K562 (cell line): ENCODE results near the gene RBM3. TPM values are rescaled to one million over a fixed set of nuclear protein-coding genes. Genes with fewer than 3 reads are reported as not detected.
A peak's percentile ranks its signal among the peaks of the same experiment; 100 is the strongest.

Source experiments
- ATAC-seq: fragments of 200-7000 bp; cut with Tn5 transposase; 3 replicates; pipeline ENCODE4 v1.9.1; 2020; ENCODE audit warnings: moderate library complexity
- BruUV-seq: library from RNA; stranded (reverse); fragments of 400-500 nt; replicated peaks from 2 replicates; lab custom pipeline; 2021; lab: Mats Ljungman, UMichigan
- CTCF ChIA-PET: fragments of 300-600 bp; formaldehyde crosslinking; extraction: SDS; loops from one replicate; lab custom pipeline; 2021; ENCODE audit warnings: low intra/inter-chr PET ratio; lab: Yijun Ruan, JAX
- POLR2A ChIA-PET: fragments of 300-600, 350-650 bp; sonication (Branson Sonifier 250); formaldehyde crosslinking; extraction: SDS; loops from one replicate; lab custom pipeline; 2021; ENCODE audit warnings: antibody characterized with exemption, inconsistent platforms; lab: Yijun Ruan, JAX
- DNase-seq, 4 experiments: peaks; one replicate each; pipeline versions ENCODE4 v3.0.0 to v3.0.0-alpha.2; 2011 to 2018; ENCODE audit warnings: low spot score in 3 of 4, mixed read lengths in 3 of 4; ENCODE audit errors: extremely low read depth in 1 of 4
- FAIRE-seq: peaks from 2 replicates; lab custom pipeline; 2011; peaks lifted over from hg19 to GRCh38; lab: Jason Lieb, UNC
- H2AFZ ChIP-seq: 2 replicates; pipeline ENCODE4 v1.6.0; 2011; ENCODE audit warnings: low read depth, low read length, control low read depth, inconsistent platforms
- H3K27ac ChIP-seq: fragments of 200-600 bp; 3 replicates; pipeline ENCODE4 v1.8.0; 2011; ENCODE audit warnings: low read depth, mild to moderate bottlenecking, control low read depth, inconsistent platforms, low read length, moderate library complexity, mixed read lengths; ENCODE audit errors: extremely low read depth
- H3K27me3 ChIP-seq, 2 experiments: fragments of 300-600 bp in 1 of 2; 2 replicates in 1 of 2; 3 replicates in 1 of 2; pipeline versions ENCODE4 v1.6.0 to v1.8.0; 2011; ENCODE audit warnings: inconsistent platforms in 2 of 2, low read length in 2 of 2, mild to moderate bottlenecking in 1 of 2, mixed read lengths in 1 of 2, moderate library complexity in 1 of 2; ENCODE audit not compliant: control insufficient read depth in 2 of 2, insufficient read depth in 2 of 2
- H3K36me3 ChIP-seq: fragments of 300-600 bp; 3 replicates; pipeline ENCODE4 v1.8.0; 2011; ENCODE audit warnings: mild to moderate bottlenecking, low read length, inconsistent platforms; ENCODE audit not compliant: control insufficient read depth, insufficient read depth
- H3K4me1 ChIP-seq, 2 experiments: fragments of 200-600 bp in 1 of 2; replicated peaks in 1 of 2; 2 replicates in 1 of 2; 3 replicates in 1 of 2; pipeline versions ENCODE4 v1.5.1 to v1.8.0; 2011; ENCODE audit warnings: inconsistent platforms in 2 of 2, low read length in 2 of 2, mild to moderate bottlenecking in 1 of 2, mixed read lengths in 1 of 2, moderate library complexity in 1 of 2; ENCODE audit not compliant: control insufficient read depth in 2 of 2, insufficient read depth in 2 of 2
- H3K4me2 ChIP-seq: 2 replicates; pipeline ENCODE4 v1.6.1; 2011; ENCODE audit warnings: low read length, control low read depth, inconsistent platforms, mixed read lengths; ENCODE audit not compliant: insufficient read depth
- H3K4me3 ChIP-seq: fragments of 200-600 bp; sonication (generic), shearing (Covaris generic); 2 replicates; pipeline ENCODE4 v1.5.1; 2016; ENCODE audit warnings: control low read depth, inconsistent platforms
- H3K79me2 ChIP-seq: fragments of 200-600 bp; 3 replicates; pipeline ENCODE4 v1.8.0; 2011; ENCODE audit warnings: low read length, inconsistent platforms; ENCODE audit not compliant: control insufficient read depth, insufficient read depth
- H3K9ac ChIP-seq, 2 experiments: 2 replicates each; pipeline versions ENCODE4 v1.6.0 to v1.6.1; 2011; ENCODE audit warnings: low read depth in 2 of 2, low read length in 2 of 2, control low read depth in 1 of 2, inconsistent platforms in 1 of 2, mild to moderate bottlenecking in 1 of 2, mixed read lengths in 1 of 2; ENCODE audit not compliant: insufficient read depth in 1 of 2
- H3K9me1 ChIP-seq: one replicate; pipeline ENCODE4 v1.6.0; 2011; ENCODE audit warnings: inconsistent platforms, mild to moderate bottlenecking, low read length, moderate library complexity; ENCODE audit not compliant: control insufficient read depth, insufficient read depth
- H3K9me3 ChIP-seq: replicated peaks from 2 replicates; pipeline ENCODE4 v1.5.1; 2011; ENCODE audit warnings: low read depth, low read length, inconsistent platforms; ENCODE audit not compliant: control insufficient read depth, insufficient read depth
- H4K20me1 ChIP-seq: replicated peaks from 2 replicates; pipeline ENCODE4 v1.6.1; 2011; ENCODE audit warnings: low read length, inconsistent platforms, mixed read lengths; ENCODE audit not compliant: control insufficient read depth, insufficient read depth
- ATF6 ChIP-seq: sonication (generic); formaldehyde crosslinking; IDR thresholded peaks from 2 replicates; pipeline ENCODE4 v1.4.0; 2020; ENCODE audit warnings: mild to moderate bottlenecking, missing genetic modification reagents
- GATAD2A ChIP-seq: fragments of 450-650 bp; IDR thresholded peaks from 2 replicates; pipeline ENCODE4 v1.6.1; 2017
- GTF2F1 ChIP-seq: IDR thresholded peaks from 2 replicates; pipeline ENCODE4 v1.6.1; 2011; ENCODE audit warnings: low read depth, low read length, improper control_type of control experiment
- HMGXB4 ChIP-seq: sonication (generic); formaldehyde crosslinking; IDR thresholded peaks from 2 replicates; pipeline ENCODE4 v1.8.1; 2023; ENCODE audit warnings: mild to moderate bottlenecking, missing genetic modification reagents
- MNT ChIP-seq, 2 experiments: fragments of 450-650 bp; conservative IDR thresholded peaks; 2 replicates each; pipeline ENCODE4 v1.6.1; 2017; ENCODE audit warnings: mild to moderate bottlenecking in 2 of 2, moderate library complexity in 2 of 2
- MYC ChIP-seq, 2 experiments: fragments of 250-450 bp in 1 of 2; sonication (Bioruptor Pico) in 1 of 2; IDR thresholded peaks; 2 replicates each; pipeline versions ENCODE4 v1.5.1 to v1.6.1; 2012 to 2021; ENCODE audit warnings: low read depth in 2 of 2, borderline replicate concordance in 1 of 2, improper control_type of control experiment in 1 of 2, low read length in 1 of 2, mild to moderate bottlenecking in 1 of 2, moderate library complexity in 1 of 2
- NR3C1 ChIP-seq: sonication (generic); formaldehyde crosslinking; IDR thresholded peaks from 2 replicates; pipeline ENCODE4 v1.8.1; 2022; ENCODE audit warnings: missing genetic modification reagents
- POLR2G ChIP-seq: fragments of 200-400 bp; formaldehyde crosslinking; IDR thresholded peaks from 2 replicates; pipeline ENCODE4 v1.6.1; 2017; ENCODE audit warnings: low read depth, mild to moderate bottlenecking, antibody characterized with exemption, low read length, moderate library complexity
- RBFOX2 ChIP-seq: fragments of 200-400 bp; formaldehyde crosslinking; IDR thresholded peaks from 2 replicates; pipeline ENCODE4 v1.6.1; 2017; ENCODE audit warnings: low read depth, mild to moderate bottlenecking, low read length, moderate library complexity
- SMARCA4 ChIP-seq: fragments of 450-650 bp; IDR thresholded peaks from 2 replicates; pipeline ENCODE4 v1.6.1; 2016
- SP1 ChIP-seq: sonication (generic); formaldehyde crosslinking; IDR thresholded peaks from 2 replicates; pipeline ENCODE4 v1.8.1; 2022; ENCODE audit warnings: mild to moderate bottlenecking, missing genetic modification reagents
- TCF15 ChIP-seq: fragments of 250-450 bp; sonication (Bioruptor Pico); IDR thresholded peaks from 2 replicates; pipeline ENCODE4 v1.8.0; 2022; ENCODE audit warnings: moderate library complexity, mild to moderate bottlenecking, inconsistent platforms
- ZNF740 ChIP-seq, 3 experiments: fragments of 200-800 bp in 1 of 3; sonication (Bioruptor generic) in 1 of 3; sonication (generic) in 1 of 3; formaldehyde crosslinking in 1 of 3; IDR thresholded peaks; 2 replicates each; pipeline versions ENCODE4 v1.6.1 to v1.8.0; 2016 to 2022; ENCODE audit warnings: mild to moderate bottlenecking in 2 of 3, missing compliant biosample characterization in 2 of 3, missing genetic modification characterization in 2 of 3, missing genetic modification reagents in 1 of 3
- WGBS: fragments of 100-300 bp; shearing (Covaris generic); methylation state at CpG from one replicate; pipeline ENCODE4 v1.1.6; 2016; ENCODE audit warnings: low coverage, mixed read lengths; ENCODE audit not compliant: insufficient coverage; ENCODE audit errors: missing lambda C conversion rate; 5-methylcytosine and 5-hydroxymethylcytosine counted together
- in situ Hi-C: fragments of 300-500 bp; cut with MboI; formaldehyde crosslinking; loops from 4 replicates; pipeline ENCODE4 v1.15.0; 2018; ENCODE audit warnings: inconsistent platforms, mixed read lengths
- intact Hi-C: fragments of 100-400 bp; cut with micrococcal nuclease; formaldehyde crosslinking; loops from 2 replicates; pipeline ENCODE4 v1.14.2; 2022
- polyA plus RNA-seq, 8 experiments: library from polyadenylated mRNA; depleted of rRNA in 4 of 8; stranded (reverse) in 5 of 8; unstranded in 3 of 8; fragments of >200 nt; fragmentation: Nextera tagmentation in 2 of 8; fragmentation: Illumina TruSeq in 1 of 8; extraction: Ambion mirVana in 2 of 8; extraction: Trizol in 1 of 8; gene quantifications; 2 replicates each; pipeline versions ENCODE4 v1.2.1 to v1.2.3, GENCODE V29; 2011 to 2014; ENCODE audit warnings: inconsistent platforms in 1 of 8, missing spikeins in 1 of 8
- total RNA-seq, 7 experiments: library from RNA; depleted of rRNA in 6 of 7; stranded (reverse); fragments of >200 nt in 6 of 7; fragmentation: Illumina TruSeq in 2 of 7; extraction: Trizol in 2 of 7; gene quantifications; 2 replicates each; pipeline versions ENCODE4 v1.2.1 to v1.2.3, GENCODE V29; 2011 to 2021; ENCODE audit warnings: low replicate concordance in 1 of 7

RBM3 gene
- total and polyA plus RNA-seq, 9 of the 15 experiments (the other 6 are each of a cell fraction or from before 2014, with no cell fraction given), result 70.3 to 272 (median 209) TPM

- no peak for TF ChIP-seq ZNF740 (CRISPR knock-in tag; IDR thresholded peaks at IDR 0.05)
- TF ChIP-seq ZNF740 (tag; IDR thresholded peaks at IDR 0.05), result no peak
- no peak for TF ChIP-seq SMARCA4
- TF ChIP-seq HMGXB4, result no peak
- no peak for TF ChIP-seq GTF2F1
- TF ChIP-seq TCF15, result no peak
Observed at GRCh38 chrX:48600226-48600625, 25.9 kb downstream of the RBM3 start (continued).

- CTCF ChIA-PET, result no interaction called here
- no TSS peak for BruUV-seq
- POLR2A ChIA-PET, result no interaction called here
- Histone ChIP-seq H3K4me1 (peaks cover 2 to 29% of the 10 kb centered on the region in 2 experiments; a peak in 3 of 5 replicates), H3K9me3 (no peaks in the 10 kb centered on the region), H3K4me2 (no peak overlapping the region), H3K4me3 (no peak overlapping the region), H3K27me3 (no peaks in the 10 kb centered on the region), H4K20me1 (no peaks in the 10 kb centered on the region), H2AFZ (no peak overlapping the region), H3K9ac (no peak overlapping the region), H3K36me3 (peaks cover 46% of the 10 kb centered on the region; the same call in 2 of the 3 replicates), H3K79me2 (peaks cover 12% of the 10 kb centered on the region), H3K27ac (no peak overlapping the region), H3K9me1 (no peaks in the 10 kb centered on the region)
- 75% methylated on average over 7 of the region's 17 CpGs for WGBS
- intact Hi-C loops (no loop called here), in situ Hi-C loops (no loop called here)
- no peak for DNase-seq
- no peak for FAIRE-seq
- no peak for ATAC-seq
- TF ChIP-seq MNT (conservative IDR thresholded peaks at IDR 0.05), result no peak
- TF ChIP-seq MYC (IDR thresholded peaks at IDR 0.05; ENCODE audit: low read depth, low read length), result no peak
- no peak for TF ChIP-seq MYC (CRISPR knock-in tag; IDR thresholded peaks at IDR 0.05; ENCODE audit: borderline replicate concordance, low read depth)
- no peak for TF ChIP-seq SP1 (CRISPR knock-in tag)
- TF ChIP-seq RBFOX2, result 0 out of 2 replicates have a peak, but pooled peaks have one; percentile 51
- TF ChIP-seq NR3C1 (CRISPR knock-in tag), result no peak
- no peak for TF ChIP-seq ATF6
- no peak for TF ChIP-seq GATAD2A
- TF ChIP-seq POLR2G, result 0 out of 2 replicates have a peak, but pooled peaks have one; percentile 32
Observed at GRCh38 chrX:48601741-48602394, 27.6 kb downstream of the RBM3 start.
